ENCODE results near the gene UBE2L3.
"Not testable (repeated sequence)": the region's sequence is repeated elsewhere in the genome, so short reads cannot be mapped to it uniquely, and the experiment has no call there.

UBE2L3 gene

DNA sequence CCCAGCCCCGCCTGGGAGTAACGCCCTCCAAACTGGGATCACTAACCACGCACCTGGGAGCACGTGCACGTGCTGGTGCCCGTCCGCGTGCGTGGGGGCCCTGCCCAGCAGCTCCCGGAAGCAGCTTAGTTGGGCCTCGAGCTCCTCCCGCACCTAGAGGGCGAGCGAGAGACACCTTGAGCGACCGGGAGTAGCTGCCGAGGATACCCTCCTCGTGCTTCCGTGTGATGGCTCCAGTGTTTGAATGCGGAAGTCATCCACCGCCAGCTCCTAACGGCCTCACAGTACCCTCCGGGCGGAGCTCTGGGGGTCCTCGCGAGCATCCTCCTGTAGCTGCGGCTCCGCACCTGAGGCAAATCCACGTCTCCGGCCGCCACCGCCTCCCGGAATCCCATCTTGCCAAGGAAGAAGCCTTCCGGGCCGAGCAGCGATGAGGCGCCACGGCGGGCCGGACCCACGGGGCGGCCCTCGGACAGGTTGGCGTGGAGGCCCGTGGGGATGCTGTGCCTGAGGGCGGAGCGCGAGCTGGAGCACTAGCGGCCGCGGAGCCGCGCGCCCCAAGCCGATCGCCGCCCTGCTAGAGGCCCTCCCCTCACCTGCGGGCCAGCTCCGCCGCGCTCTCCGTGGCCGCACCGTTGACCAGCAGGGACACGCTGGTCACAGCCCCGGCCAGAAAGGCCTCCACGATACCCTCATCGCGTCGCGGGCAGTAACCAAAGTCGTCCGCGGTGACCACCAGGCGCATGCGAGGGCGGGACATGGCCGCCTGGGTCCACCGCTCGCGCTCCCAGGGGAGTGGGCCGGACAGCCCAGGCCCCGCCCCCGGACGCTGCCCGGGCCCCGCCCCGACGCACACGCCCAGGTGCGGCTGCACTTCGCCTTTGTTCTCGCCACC is 62.0 kb downstream of the UBE2L3 start, which contains the start of gene YDJC:
YDJC (minus strand) TSS at position 768 of the 895 bp plus-strand sequence; CDS start at position 760, 8 bp downstream.
- peak; percentile 90 to 95 for DNase-seq

DNA sequence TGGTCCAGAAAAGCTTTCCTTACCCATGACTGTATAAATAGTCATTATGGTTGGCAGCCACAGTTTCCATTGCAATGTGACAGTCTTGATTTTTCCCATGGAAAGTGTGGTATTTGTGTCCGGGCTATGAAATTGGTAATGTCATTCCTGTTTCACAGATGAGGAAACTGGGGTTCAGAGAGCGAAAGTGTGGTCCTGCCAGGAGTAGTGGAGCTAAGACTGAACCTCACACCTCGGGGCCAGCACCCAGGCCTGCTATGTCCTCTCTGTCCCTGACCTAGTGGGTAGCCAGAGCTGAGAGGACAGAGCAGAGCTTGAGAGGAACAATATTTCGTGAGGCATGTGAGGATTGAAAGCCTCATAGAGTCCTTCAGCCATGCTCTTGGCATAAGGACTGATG is 63.5 kb downstream of the UBE2L3 start:
- no peak for DNase-seq

GRCh38 chr22:21632237-21632895 is 64.9 kb downstream of the UBE2L3 start, which contains the start of gene CCDC116:
TSS of gene CCDC116 (plus strand) at chr22:21632760. CDS start at chr22:21633182, 422 bp downstream.
- DNase-seq = peak; percentile 91 to 93

DNA sequence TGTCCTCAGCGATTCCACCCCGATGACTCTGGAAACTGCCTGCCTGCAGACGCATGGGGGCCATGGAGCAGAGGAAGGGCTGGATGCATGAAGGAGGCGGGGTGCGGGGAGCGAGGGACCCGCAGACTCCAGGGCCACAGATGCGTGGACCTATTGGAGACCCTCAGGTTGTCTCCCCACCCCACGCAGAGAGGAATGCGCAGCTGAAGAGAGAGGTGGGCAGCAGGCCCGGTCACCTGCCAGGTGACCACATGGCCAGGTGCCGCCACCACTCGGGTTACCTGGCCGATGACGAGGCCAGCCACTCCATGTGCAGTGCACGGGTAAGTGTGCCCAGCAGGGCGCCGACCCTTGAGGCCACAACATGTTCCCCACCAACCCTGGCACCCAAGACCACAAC is 65.4 kb downstream of the UBE2L3 start:
- no peak for DNase-seq

DNA sequence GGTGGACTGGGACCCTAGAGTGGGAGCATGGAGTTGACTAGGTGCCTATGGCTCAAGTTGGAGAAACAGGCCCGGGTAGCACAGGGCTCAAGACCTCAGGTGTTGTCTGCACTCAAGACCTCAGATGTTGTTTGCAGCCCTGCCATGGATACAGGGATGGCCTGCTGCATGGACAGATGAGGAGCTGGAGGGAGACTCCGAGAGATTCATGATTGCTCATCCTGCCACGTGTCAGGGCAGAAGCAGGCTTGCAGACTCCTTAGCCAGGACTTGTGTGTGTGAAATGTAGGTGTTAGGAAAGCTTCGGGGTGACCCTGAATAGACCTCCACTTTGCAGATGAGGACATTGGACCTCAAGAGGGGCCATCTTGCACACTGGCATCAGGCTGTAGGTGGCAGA is 66.0 kb downstream of the UBE2L3 start:
- no peak for DNase-seq

GRCh38 chr22:21634081-21634480 is 66.6 kb downstream of the UBE2L3 start:
- no peak for DNase-seq

GRCh38 chr22:21634844-21635243 is 67.3 kb downstream of the UBE2L3 start:
- DNase-seq = no peak

- no peak for DNase-seq
These were observed 68.4 kb downstream of the UBE2L3 start for GRCh38 chr22:21635771-21636510.

- no peak for DNase-seq
These were observed 69.2 kb downstream of the UBE2L3 start for GRCh38 chr22:21636629-21637218.

DNA sequence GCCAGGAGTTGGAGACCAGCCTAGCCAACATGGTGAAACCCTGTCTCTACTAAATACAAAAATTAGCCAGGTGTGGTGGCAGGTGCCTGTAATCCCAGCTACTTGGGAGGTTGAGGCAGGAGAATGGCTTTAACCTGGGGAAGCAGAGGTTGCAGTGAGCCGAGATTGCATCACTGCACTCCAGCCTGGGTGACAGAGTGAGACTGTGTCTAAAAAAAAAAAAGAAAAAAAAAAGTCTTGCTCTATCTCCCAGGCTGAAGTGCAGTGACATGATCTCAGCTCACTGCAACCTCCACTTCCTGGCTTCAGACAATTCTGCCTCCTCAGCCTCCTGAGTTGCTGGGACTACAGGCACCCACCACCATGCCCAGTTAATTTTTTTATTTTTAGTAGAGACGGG is 69.9 kb downstream of the UBE2L3 start:
- not testable (repeated sequence) for DNase-seq

DNA sequence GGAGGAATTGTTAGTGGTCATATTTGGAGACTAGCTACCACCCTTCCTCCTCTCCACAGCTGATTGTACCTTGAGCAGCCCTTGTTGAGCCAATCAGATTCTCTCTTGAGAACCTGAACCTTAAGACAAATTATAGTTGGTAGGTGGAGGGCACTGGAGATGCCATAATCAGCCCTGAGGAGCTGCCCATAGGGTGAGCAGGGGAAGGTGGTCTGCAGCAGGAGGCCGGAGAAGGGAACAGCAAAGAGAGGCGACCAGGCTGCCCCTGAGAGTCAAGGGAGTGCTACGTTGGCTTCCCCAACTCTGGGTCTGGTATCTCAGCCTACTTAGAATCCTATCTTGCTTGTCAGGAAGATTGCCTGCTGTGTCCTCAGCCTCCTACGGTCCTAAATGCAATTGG is 71.8 kb downstream of the UBE2L3 start:
- DNase-seq = no peak

DNA sequence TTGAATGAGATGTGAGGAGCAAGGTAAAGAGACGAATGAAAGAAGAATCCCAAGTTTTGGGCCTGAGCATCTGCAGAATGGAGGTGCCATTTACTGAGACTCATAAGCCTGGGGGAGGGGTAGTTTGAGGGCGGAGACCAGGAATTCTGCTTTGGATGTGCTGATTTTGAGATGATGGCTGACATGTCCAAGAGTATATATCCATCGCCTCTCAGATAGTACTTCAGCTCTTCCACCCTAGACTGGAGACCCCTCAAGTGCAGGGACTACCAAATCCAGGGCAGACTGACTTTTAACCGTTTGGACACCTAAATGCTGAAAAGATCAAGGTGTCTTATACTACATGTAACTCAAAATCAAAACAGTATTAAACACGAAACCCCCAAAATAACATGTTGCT is 73.3 kb downstream of the UBE2L3 start:
- no peak for DNase-seq

DNA sequence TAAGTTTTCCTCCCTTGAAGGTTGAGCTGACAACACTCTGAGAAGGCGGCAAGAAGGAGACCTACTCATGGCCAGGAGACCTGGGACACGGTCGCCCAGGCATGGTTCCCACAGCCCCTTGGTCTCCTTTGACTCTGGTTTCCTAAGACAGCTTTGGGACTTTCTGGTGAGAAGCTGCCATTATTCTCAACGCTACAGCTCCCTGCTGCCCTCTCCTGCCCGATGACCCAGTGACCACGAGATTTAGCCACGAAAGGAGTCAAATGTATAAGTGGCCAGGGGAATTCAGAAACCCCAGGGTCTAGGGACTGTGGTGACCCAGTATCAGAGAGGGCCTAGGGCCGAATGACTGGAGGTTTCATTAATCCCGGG is 73.9 kb downstream of the UBE2L3 start:
- peak; percentile 35 to 37 for DNase-seq

DNA sequence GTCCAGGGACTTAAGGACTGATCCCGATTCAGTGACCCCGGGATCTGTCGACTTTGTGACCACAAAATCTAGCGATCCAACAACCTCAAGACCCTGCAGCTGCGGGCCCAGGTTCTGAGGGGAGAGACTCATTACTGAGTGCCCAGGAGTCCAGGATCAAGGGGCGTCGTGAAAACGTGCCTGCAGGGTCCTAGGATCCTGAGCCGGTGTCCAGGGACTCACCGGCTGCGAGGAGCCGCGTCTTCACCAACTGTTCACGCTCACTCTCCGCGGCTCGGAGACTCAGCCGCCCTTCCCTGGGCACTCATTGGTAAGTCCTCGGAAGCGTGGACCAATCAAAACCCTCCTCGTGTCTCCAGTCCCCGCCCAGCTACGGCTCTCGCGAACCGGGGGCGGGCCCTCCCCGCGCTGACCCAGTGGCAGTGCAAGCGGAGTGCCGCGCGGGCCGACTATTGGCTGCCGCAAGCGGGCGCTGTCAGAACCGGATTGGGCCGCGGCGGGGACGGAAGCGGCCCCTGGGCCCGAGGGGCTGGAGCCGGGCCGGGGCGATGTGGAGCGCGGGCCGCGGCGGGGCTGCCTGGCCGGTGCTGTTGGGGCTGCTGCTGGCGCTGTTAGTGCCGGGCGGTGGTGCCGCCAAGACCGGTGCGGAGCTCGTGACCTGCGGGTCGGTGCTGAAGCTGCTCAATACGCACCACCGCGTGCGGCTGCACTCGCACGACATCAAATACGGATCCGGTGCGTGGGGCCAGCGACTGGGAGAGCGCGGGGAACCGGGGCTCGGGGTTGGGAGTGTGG is 74.5 kb downstream of the UBE2L3 start, which contains the start of gene SDF2L1:
SDF2L1 (plus strand) TSS at position 514 of the 795 bp plus-strand sequence; CDS start at position 549, 35 bp downstream.
- DNase-seq = peak; percentile 96 to 97

GRCh38 chr22:21642584-21643448 is 75.3 kb downstream of the UBE2L3 start:
- peak; percentile 65 to 70 for DNase-seq

DNA sequence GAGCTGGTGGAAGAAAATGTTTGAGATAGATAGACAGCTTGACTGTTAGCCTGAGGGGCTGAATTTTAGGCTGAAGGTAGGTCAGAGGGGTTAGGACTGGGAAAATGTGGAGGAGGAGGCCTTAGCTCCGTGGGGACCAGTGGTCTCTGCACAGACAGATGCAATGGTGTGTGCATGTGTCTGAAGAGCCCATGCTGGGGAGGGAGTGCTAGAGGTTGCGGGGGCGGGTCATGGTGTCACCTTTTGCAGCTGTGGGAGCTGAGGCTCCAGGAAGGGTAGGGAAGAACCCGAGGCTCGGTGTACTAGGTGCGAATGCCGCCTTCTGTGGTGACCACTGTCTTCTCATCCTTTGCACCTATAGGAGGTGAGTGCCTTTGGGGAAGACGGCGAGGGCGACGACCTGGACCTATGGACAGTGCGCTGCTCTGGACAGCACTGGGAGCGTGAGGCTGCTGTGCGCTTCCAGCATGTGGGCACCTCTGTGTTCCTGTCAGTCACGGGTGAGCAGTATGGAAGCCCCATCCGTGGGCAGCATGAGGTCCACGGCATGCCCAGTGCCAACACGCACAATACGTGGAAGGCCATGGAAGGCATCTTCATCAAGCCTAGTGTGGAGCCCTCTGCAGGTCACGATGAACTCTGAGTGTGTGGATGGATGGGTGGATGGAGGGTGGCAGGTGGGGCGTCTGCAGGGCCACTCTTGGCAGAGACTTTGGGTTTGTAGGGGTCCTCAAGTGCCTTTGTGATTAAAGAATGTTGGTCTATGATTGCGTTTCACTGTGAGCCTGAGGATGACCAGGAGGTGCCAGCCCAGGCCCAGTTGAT is 76.2 kb downstream of the UBE2L3 start:
- DNase-seq = peak in 1 of 2 experiments; percentile 9

DNA sequence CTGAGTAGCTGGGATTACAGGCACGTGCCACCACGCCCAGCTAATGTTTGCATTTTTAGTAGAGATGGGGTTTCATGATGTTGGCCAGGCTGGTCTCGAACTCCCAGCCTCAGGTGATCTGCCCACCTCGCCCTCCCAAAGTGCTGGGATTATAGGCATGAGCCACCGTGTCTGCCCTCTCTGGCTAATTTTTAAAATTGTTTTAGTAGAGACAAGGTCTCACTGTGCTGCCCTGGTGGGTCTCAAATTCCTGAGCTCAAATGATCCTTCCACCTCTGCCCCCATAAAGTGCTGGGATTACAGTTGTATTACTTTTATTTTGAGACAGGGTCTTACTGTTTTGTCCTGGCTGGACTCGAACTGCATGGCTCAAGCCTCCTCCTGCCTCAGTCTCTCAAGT is 78.0 kb downstream of the UBE2L3 start:
- DNase-seq = not testable (repeated sequence)

GRCh38 chr22:21646608-21647590 is 79.4 kb downstream of the UBE2L3 start:
- peak; percentile 61 to 70 for DNase-seq

GRCh38 chr22:21650280-21650679 is 82.8 kb downstream of the UBE2L3 start:
- no peak for DNase-seq
